GM18907 (cell line): Measurements from ENCODE around the gene LDLRAD4.

Experiments used
- ATAC-seq: cut with Tn5 transposase; IDR thresholded peaks from one replicate; pipeline ENCODE4 v1.9.1; 2021; ENCODE audit warnings: mild to moderate bottlenecking, moderate library complexity; ENCODE audit not compliant: unreplicated experiment

LDLRAD4 gene

DNA sequence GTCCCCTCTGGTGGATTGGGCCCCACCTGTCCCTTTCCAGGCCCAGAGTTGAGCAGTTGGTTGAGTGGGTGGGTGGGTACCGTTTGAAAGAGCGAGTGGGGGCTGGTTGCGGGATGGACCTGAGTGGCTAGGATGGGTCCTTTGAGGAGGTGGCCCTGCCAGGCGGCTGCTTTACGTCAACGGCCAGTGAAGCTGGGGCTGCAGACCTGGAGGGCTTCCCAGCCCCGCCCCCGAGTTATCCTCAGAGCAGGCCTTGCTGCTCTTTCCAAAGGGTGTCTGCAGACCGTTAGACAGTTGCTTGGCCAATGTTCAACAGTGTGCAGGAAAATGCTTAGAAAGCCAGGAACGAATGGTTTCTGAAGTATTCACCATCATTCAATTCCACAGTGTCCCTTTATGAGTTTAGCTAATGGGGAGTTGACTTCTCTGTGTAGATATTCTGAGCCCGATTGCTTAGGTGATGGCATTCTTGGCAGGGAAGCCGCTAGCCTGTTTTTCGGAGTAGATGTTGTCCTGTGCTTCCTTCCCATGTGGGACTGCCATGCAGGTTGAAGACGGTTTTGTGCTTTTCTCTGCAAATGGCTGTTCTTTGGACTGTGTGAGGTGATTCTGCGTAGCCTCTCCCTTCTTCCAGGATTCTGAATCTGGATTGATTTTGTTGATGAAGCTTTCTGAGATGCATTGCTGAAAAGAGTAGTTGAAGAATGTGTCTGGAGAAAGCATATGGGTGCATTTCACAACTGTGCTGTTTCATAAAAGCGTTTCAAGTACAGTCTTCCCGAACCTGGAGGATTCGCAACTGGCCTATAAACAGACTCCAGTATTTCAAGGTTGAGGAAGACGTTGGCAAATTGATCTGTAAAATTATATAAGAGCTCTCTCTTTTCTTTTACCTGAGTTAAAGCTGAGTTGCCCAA lies 45.8 kb downstream of the LDLRAD4 start:
- ATAC-seq: no peak

DNA sequence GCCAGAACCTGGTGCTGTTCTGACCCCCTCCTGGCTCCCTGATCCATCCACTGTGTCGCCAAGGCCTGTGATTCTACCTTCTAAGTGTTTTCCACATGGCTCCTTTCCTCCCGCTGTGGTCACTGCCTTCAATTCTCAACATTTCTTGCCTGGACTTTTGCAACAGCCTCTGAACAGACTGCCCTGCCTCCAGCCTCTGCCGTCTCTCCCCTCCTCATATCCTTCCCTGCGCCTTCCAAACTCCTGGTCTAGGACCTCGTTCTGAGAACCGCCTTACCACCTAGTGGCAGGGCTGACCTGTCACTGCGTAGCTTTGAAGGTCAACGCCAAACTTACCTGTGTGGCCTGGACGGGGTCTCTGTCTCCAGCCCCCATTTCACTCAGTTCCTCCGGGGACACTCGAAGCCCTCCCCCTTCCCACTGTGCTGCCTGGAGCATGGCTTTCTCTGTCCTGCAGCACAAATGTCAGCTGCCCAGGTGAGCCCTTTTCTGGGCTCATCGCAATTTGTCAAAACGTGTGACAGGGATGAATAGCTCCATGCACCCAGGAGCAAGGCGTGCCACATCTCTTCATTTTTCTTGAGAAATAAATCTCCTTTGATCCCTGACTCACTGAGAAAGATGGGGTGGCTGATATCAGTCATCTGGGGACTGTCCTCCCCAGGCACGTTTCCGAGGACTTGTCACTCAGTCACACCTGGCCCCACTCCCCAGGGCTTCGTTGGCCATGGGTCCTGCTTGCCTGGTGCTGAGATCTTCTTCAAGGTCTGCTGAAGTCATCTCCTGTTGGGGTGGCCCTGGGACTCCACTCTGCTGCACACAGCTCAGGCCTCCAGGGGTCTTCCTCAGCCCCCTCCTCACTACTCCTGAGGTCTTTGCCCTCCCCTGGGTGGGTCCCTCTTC lies 46.7 kb downstream of the LDLRAD4 start:
- ATAC-seq: no peak

DNA sequence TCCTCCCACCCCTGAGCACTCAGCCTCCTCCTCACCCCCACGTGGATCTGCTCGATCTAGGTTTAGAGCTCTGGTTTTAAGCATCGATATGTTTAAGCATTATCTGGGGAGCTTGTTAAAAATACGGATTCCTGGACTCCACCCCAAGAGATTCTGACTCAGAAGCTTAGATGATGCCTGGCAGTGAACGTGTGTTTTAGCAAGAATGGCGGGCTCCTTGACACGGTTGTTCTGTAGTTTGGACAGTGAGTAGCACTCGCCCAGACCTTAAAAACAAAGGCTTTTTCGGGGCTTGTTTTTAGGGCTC lies 47.3 kb downstream of the LDLRAD4 start:
- no peak for ATAC-seq

DNA sequence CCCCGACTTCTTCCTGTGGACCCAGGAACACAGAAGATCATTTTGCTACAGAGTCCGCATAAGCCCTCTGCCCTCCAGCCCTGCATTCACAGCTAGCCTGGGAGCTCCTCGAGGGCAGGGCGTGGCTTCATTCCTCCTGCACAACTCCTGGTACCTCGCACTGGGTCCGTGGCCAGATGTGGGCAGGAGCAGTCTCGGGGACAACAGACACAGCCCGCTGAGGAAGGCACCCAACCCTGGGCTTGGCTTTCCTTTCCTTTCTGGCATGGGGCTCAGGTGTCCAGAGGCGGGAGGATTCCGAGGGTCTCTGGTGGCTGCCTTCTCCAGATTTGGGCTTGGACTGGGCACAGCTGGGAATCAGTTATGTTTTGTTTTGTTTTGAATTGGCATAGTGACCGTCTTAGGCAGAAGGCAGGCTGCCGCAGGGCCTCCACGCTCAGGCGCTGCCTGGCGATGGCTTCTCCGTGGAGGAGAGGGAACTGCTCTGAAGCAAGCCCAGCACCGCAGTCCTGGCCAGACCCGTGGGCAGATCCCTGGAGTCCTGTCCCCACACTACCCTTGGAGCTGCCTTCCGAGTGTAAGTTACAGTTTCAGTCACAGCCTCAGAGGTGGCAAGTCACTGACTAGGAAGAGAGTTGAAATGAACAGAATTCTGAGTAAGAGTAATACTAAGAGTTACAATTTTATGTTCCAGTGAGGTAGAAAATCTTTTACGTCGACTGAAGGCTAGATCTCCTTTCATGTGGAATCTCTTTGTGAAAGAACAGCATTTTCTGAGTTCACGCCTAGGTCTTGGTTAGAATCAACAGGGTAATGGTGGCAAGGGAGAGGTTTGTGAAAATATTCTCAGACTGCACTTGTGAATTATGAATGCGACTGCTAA lies 47.9 kb downstream of the LDLRAD4 start:
- ATAC-seq: no peak

DNA sequence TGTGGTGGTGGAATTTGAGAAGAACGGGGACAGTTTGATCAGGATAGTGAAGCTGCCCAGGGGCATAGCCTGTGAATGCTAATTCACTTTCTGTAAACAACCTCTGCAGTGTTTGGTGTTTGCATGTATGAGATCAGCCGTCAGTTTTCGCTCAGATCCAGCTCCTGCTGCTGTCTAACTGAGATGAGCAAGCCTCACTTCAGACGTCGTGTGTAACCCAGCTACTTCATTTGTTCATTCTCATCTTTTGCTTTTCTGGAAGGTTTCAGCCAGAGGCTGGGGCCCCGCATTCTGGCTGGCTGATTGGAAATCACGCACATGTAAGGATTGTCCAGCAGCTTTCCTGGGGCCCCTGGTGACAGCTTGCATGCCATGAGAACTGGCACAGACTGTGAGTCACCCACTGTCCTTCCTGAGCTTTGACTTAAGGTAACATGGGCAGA lies 48.9 kb downstream of the LDLRAD4 start:
- no peak for ATAC-seq

DNA sequence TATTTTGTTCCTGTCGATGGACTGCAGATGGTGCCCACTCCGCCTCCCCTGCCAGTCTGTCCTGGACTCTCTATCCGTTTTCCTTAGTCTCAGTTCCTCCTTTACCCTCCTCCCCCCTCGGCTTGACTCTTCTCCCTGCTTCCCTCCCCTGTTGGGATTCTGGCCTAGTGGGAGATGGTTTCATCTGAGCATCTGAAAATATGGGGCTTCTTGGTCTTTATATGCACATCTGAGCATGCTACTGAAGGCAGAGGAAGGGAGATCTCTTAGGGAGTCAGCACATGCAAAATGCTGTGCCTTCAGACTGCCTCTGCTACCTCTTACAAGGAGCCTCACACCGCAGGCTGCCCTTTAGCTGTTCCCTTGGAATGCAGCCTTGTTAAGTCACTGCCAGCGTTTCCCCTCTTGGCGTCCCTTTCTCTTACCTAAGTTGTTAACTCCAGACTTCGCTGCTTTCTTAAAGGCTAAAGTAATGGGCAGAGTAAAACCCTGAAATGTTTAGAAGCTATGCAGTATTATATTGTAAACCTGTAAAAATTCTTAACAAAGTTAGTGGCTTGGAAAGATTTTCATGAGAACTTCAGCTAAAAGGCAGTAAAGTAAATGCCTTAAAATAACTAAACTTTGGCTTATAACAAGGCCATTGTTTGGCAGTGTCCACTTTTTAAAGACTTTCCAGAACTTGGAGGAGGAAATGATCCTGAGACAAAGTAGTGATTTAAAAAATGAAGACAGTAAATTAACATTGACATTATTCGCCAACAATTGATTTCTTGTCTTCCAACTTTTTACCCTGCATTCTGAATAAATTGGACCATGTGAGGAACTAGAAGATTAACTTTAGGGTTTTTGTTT lies 49.8 kb downstream of the LDLRAD4 start:
- no peak for ATAC-seq

DNA sequence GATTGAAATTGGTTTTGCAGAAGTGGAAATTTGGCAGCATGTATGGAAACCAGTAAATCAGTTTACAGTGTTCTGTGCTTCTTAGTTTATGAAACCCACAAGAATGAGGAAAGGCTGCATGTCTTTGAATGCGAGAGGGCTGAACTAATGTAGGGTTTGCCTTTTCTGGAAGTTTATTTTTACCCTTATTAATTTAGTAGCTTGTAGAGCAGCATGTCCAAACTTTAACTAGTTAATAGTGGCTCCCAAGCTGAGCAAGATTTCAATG lies 50.4 kb downstream of the LDLRAD4 start:
- no peak for ATAC-seq

DNA sequence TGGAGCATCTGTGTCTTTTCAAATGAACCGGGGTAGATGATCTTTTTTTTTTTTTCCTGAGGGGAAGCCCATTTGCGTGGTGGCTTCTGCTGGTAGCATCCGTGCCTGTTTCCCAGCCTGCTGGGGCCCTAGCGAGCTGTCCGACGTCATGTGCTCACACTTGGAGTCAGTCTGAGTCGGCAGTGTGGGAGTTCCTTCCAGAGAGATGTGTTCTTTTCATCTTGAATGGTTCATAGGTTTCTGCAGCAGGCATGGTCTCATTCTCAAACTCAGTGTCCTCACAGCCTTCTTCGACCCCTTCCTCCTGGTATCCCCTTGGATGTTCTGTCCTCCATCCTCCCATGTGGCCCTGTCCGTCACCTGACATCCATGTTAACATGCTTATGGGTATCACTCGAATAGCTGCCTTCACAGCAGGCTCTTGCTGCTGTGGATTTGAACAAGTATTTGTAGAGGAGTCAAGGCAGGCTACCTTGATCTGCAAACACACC lies 51.0 kb downstream of the LDLRAD4 start:
- ATAC-seq: no peak

DNA sequence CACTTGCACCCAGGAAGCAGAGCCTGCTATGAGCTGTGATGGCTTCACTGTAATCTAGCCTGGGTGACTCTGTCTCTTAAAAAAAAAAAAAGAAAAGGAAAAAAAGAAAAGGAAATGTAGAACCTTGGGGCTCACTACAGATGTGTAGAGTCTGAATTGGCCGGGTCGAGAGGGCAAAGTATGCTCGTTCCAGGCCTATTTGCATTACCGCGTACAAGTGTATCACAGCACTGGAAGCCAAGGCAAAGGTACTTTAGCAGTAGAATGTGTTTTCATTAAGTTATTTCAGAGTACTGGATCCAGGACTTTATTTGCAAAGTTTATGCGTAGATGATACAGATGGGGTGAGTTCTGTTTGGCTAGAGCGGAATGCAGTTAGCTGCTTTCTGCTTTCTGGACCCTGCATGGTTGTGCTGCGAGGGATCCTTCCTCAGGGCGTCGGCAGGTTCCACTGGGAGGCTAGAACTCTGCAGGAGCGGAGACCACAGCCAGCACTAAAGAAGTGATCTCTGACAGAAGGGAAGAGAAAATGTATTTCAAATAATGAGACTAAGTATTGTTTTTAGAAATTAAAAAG lies 51.8 kb downstream of the LDLRAD4 start:
- ATAC-seq: no peak

DNA sequence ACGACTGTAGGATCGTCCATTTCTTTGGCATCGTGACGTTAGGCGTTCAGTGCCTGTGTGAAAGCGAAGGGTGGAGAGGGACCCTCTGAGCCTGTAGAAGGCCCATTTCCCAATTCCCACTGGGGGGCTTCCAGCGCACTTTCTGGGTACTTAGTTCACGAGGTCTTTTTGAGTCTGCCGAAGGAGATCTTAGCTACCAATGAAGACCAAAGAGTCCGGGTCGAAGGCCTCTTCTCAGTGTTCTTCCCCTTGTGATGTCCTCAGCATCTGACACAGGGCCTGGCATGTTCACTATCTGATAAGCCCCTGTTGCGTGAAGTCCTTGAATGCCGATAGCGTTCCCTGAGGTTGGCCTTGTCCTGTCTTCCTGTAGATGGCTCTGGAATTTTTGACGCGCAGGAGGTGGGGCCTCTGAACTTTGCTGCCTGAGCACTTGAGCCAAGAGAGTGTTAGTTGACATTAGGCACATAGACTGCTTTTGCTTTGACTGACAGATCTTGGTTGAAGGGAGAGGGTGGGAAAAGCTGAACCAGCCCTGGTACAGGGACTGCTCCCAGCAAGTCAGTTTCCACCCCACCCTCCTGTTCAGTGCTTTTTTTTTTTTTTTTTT lies 52.8 kb downstream of the LDLRAD4 start:
- ATAC-seq: no peak

DNA sequence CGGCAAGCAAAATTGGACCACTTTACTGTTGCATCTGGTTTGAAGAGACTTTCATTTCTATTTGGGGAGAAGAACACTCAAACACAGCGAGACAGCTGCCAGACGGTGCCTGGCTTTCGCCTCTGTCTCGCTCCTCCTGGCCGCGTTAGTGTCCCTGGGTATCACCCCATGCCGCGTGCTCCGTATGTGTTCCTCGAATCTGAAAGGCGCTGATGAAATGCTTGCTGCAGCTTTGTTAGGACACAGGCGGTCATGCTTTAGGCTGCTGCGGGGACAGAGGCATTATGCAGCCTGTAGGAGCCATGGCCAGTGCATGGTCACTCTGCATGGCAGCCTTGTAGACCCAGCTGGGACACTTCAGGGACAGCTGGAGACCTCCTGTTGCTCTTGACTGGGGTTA lies 53.9 kb downstream of the LDLRAD4 start:
- ATAC-seq: no peak

DNA sequence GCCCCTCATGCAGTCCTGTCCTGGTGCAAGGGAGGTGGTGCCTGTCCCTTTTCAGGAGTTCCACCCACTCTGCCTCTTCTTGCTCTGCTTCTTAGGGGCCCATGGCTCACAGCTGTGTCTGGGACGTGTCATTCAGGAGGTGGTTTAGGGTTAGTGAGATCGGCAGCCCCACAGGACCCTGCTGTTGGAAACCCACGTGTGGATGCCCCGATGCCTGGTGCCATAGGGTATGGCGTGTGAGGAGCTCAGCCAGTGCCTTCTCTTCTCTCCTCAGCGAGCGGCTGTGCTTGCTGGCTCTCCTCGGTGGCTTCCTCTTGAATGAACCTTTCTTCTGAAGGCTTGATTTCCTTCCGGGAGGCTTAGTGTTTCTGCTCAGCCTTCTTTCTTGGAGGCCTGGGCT lies 55.2 kb downstream of the LDLRAD4 start:
- ATAC-seq: no peak

DNA sequence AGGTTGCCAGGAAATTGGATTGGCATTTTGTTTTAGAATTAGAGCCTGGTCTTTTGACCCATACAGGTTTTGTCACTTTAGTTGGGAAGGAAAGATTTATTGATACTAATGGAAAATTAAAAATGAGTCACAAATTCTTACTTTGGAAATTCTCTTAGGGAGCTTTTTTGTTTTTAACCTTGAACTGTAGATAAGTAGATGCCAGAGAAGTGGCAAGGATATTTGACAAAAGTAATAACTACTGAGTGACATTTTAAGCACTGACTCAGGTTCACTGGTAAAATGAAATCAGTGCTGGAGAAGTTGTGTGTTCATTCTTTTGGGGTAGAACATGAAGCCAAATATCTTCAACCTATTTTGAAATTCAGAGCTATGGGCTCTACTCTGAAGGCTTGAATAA lies 56.5 kb downstream of the LDLRAD4 start:
- ATAC-seq: no peak

DNA sequence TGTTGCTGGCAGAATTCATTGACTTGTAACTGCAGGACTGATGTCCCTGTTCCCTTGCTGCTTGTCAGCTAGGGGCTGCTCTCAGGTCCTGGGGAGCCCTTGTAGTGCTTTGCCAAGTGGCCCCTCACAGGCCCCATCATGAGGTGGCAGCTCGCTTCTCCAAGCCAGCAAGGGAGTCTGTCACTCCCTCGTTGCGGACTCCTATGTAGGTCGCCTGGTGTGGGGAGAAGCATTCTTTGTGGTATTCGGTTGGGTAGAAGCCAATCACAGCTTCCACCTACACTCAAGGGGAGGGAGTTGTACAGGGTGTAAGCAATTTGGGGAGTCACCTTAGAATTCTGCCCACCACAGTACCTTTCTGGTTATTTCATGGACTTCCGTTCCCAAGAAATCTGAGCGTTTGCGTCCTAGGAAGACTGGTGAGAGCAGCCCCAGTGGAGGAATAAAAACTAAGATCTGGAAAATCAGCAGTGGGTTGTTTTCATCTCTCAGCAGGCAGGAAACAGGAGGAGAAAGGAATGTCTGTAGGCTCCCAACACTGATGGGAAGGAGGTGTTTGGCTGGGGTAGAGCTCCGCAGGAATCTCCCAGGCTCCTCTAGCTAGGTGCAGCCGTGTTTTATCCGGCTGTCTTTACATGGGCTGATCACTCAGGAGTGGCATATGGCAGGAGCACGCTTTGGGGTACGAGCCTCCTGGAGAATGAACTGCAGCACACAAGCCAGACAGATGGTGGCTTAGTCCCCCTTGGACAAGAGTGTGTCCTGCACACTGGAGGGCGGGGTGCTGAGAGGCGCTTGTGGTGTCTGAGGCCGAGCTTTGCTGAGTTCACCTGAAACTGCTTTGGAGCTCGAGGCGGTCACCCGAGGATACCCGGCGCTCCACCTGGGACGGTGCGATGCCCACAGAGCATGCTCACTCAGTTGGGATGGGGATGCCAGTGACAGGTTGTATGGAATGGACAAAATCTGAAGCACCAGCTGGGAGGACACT lies 58.3 kb downstream of the LDLRAD4 start:
- ATAC-seq: no peak

DNA sequence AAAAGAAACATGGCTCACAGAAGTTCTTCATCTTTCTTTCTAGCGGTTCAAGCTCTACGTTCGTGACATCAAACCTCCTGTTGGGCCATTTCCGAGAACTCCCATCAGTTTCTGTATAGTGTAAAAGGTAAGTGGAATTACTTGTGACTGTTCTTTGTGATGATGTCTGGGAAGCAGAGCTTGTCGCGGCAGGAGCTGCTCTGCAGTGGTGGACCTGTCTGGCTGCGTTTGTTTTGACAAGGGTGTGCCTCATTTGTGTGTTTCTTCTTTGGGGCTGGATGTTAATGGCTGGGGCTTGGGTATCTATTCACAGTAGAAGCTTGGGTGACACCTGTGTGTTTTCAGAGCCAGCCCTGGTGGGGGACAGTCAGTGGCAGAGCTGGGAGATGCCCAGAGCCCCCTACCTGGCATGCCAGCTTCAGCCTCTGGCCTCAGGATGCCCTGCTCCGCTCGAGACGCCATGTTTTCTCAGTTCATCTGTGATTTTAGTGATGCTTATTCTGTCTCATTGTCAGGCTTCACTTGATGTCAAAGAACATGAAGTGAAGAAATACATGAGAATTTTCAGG lies 59.6 kb downstream of the LDLRAD4 start:
- ATAC-seq: no peak

DNA sequence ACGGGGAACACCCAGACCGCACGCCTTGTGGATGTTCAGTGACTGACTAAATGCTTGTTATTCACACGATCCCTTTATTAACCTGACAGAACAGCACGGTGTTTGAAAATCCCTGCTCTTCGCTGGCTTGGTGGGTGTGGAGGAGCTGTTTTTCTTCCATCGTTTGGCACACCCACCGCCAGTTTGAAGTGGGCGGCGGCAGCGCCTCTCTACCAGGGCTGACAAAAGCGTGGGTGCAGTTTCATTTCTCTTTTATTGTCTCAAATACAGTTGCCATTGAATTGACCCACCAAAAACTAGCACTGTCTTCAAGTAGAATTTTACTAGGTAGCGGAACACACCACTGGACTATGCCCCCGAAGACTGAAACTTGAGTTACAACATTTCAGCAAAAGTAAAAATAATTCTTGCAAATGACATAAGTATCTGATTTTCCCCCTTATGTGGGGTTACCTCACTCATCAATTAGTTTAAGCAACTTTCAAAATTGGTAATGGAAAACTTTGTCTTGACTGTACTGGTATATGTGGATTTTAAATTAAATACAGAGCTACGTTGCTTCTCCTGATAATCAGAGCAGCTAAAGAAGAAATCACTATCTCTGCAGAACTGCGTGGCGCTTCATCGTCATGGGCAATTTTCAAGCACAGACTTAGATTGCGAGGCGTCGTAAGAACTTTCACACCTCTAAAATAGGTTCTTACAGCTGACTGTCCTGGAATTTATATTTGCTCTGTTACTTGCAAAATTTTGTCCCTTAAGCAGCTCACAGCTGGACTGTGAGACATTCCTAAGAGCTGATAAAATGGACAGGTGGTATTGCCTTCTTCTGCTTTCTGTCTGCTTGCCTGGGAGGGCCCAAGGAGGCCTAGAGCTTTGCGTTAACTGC lies 60.9 kb downstream of the LDLRAD4 start:
- no peak for ATAC-seq
